Effector CD4-positive, alpha-beta T cell (primary cell): ENCODE measurements around the gene TDRD7.

Experiments used
- DNase-seq: peaks from one replicate; pipeline ENCODE4 v3.0.0-alpha.2; 2020

TDRD7 gene

DNA sequence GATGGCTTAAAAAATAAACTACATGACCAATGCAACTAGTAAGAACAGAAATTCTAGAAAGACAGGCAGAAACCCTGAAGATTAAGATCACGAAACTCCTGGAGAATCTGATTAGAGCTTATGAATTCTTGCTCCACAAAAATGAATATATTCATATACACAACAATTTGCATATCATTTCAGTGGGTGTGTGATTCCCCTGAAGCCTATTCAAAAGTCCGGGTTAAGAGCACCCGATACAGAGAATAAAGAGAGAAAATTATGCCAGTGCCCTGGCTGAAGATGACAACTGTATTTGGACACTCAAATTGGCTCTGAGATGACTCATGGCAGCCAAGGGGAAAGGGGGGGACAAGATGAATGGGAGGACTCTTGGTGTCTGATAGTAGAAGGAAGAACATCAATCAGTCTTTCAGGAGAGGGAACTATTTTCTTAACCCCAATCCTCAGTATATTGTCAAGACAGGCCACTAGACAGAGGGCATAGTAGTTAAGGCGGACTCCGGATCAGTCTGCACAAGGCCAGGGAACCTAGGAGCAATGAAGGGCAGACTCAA lies 95.6 kb downstream of the TDRD7 start:
- no peak for DNase-seq

DNA sequence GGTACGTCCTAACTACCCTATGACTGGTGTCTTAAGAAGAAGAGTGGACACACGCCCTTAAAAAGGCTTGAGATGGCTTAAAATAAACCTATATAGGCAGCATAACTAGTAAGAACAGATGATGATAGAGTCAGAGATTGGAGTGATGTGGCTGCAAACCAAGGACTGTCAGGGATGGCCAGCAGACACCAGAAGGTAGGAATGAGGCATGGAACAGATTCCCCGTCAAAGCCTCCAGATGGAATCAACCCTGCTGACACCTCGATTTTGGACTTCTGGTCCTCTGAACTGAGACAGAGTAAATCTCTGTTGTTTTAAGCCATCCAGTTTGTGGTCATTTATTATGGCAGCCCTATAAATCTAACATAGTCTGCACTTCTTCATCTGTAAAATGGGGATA lies 97.0 kb downstream of the TDRD7 start:
- DNase-seq, result no peak

DNA sequence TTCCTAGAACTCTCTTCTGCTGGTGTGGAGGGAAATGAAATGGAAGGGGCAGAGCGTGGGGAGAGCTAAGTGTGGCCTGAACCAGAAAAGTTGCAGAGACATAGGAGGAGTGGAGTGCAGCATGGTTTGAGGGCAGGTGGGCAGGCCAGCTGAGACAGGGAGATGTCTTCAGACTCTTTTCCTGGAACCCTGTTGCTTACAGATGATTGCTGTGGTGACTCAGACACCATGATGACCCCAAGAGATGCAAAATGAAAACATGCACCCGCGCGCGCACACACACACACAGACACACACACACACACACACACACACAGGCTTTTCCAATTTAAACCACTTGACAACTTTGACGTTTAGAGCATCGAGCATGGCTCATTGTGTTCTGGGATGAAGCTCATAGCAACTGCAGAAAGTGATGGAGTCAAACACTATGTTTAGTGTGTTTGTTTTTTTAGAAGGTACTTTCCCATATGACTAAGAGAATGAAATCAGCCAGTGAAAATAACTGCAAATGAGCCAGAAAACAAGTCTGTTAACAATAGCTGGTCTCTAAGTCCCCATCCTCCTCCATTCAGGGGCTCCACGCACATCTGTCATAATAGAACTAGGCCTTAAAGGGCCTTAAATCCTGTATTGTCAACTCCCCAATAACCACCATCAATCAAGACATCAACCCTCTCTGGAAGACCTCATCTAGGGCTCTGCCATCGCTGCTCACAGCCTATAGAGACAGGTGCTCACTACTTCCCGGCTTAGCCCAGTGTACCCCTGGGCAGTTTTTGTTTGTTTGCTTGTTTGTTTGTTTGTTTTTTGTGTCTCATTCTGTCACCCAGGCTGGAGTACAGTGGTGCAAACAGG lies 99.1 kb downstream of the TDRD7 start:
- no peak for DNase-seq

- no peak for DNase-seq
These were observed 99.9 kb downstream of the TDRD7 start for GRCh38 chr9:97511655-97512427.

GRCh38 chr9:97512966-97513560 lies 101.2 kb downstream of the TDRD7 start:
- no peak for DNase-seq

DNA sequence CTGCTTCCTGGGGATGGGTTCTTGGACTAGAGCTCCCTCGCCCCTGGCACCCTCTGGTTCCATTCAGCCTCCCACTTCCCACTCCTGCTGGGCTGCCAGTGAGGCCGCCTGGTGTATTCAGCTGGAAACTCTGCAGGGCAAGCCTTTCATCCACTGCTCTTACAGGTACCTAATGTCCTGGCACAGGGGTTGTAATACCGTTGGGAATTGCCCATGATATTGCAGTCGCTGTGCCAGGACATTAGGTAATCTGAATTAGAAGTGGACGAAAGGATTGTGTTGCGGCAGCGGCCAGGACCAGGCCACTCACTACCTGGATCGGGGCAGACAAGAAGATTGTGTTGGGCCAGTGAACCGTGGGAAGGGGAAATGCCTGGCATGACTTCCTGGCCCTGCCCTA lies 102.6 kb downstream of the TDRD7 start:
- DNase-seq, result no peak

DNA sequence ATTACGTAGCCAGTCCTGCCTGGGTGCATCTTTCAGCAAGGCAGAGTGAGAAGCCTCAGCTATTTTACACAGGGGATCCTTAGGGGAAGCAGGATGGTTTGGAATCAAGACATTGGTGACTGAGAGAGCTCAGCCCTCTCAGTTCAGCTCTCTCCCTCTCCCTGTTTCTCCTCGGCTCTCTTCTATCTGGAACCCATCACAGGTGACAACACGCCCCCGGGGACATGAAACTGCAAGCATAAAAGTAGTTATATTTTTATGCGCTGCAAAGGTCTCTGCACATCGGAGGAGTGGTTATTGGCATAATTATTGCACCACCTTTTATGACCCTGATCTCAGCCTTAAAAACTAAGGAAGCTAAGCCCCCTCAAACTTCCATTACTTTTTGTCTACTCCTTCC lies 103.8 kb downstream of the TDRD7 start:
- DNase-seq, result no peak

GRCh38 chr9:97516111-97516510 lies 104.2 kb downstream of the TDRD7 start:
- no peak for DNase-seq

GRCh38 chr9:97517331-97518089 lies 105.6 kb downstream of the TDRD7 start:
- no peak for DNase-seq

- no peak for DNase-seq
These were observed 106.4 kb downstream of the TDRD7 start for GRCh38 chr9:97518166-97518908.

GRCh38 chr9:97518909-97519307 lies 107.0 kb downstream of the TDRD7 start:
- DNase-seq, result no peak

DNA sequence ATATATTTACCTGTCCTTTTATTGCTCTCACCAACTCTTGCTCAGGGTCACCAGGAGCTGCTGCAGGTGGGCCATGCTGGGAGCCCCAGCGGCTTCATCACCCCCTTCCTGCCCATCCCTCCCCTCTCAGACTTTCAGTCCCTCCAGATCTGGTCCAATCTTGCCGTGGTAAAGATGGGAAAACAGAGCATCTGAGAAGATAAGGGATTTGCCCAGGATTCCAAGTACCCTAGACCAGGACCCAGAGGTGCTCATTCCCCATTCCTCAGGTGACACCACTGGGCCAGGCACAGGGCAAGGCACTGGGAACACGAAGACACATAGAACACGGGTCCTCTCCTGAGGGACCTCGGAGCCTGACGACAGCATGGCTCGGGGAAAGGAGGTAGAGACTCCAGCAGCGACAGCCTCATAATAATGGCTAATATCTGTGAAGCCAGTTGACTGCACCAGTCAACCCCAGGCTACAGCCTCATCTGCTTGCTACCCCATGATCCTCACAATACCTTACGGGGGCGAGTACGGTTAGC lies 107.6 kb downstream of the TDRD7 start:
- no peak for DNase-seq

DNA sequence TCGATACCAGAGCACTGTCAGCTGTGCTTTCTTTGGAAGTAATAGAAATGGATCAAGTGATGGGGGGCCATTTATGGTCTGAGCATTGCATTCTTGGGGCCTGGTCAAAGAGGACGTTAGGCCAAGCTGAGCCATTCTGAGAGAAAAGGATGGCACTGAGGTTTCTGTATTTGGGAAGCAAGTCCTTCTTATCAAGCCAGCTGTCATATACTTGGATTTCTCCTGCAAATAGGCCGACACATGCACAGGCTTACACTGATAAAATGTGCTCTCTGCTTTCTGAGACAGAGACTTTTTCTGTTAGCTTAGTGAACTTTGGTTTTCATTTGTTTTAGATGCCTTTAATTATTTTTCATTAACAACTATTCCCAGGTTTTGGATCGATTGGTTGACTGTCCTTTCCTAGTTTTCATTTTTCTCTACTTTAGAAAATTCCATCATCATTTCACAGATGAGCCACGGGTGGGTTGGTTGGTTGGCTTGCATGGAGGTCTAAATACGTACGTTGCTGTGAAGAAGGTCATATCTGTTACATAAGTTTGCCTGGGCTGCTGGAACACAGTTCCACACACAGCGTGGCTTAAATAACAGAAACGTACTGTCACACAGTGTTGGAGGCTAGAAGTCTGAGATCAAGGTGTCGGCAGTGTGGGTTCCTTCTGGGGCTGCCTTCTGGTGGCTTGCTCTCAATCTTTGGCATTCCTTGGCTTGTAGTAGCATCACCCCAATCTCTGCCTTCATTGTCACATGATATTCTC lies 109.9 kb downstream of the TDRD7 start:
- no peak for DNase-seq

DNA sequence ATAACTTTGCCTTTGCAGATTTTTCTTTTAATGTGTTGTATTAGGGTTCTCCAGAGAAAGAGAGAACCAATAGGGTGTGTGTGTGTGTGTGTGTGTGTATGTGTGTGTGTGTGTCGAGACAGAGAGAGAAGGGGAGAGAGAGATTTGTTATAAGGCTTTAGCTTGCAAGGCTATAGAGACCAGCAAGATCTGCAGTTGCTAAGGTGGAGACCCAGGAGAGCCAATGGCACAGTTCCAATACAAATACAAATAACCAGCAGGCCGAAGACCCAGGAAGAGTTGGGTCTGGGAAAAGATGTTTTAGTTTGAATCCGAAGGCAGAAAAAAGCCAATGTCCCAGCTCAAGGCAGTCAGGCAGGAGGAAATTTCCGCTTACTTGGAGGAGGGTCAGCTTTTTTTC lies 112.5 kb downstream of the TDRD7 start:
- no peak for DNase-seq

DNA sequence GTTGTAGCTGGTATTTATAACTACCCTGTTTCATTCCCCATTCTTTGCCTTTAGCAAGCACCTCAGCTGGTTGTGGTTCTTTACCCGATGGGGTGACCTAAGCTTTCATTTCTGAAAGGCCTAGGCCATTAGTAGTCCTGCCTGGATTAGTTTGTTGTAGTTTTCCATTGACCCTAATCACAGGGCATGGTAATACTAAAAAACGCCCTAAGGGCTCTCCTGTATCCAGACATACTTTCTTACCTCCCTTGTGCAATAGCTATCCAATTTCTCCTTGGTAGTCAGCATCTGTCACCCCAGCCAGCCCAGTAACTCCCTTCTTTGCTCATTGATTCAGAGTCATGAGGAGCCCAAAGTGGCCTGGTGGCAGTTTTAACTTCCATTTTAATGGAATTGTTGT lies 113.6 kb downstream of the TDRD7 start:
- DNase-seq, result no peak

DNA sequence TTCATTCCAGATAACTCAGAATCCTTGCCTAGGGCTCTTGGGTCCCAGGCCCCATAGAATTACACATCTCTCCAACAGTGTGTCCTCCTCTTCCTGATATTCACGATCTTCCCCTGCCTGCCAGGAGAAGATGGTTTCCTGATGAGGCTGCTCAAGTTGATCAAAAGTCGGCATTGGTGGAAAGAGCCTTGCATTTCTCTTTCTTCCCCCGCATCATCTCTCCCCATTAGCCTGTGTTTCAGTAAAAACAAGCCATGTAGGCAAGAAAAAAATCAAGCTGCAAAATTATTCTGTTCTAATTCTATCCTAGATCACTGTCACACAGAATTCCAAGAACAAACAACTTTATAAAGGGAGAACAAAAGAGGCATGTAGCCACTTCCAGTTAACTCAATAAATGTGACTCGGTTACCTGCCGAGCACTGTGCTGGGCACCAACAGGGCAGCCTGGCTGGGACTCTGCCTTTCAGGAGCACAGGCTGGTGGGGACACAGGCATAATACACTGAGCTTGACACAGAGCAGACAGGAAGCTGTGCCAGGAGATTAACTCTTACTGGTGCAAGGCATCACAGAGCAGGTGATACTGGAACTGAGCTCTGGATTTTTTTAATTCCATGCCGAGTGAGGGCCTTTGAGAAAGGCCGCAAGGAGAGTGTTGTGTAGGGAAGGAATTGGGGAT lies 115.1 kb downstream of the TDRD7 start:
- DNase-seq, result no peak

- DNase-seq, result no peak
These were observed 116.0 kb downstream of the TDRD7 start for GRCh38 chr9:97527626-97528528.

DNA sequence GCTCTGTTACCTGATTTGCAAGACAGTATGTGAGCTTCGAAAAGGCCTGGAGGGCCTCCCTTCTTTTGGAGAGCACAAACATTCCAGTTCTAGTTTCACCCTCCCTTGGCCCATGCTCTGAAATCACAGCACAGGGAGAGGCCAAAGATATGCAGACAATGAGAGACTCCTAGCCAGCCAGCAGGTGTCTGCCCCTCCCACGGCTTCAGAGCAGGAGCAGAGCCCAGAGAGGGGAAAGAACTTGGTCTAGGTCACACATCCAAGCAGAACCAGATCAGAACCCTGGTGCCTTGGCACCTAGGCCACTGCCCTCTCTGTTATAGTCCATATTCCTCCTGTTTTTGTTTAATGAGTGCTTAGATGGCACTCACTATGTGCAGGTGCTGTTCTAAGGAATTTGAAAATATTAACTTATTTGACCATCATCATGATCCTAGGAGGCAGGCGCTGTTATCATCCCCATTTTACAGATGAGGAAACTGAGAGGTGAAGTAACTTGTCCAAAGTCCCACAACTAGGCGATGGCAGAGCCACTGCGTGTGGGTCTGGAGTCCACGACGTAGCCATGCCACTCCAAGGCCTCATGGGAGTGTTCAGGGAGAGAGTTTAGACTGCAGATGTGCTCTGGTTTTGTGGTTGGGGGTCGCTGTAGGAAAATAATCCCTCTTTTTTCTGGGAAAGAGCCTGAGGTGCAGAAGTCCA lies 116.8 kb downstream of the TDRD7 start:
- no peak for DNase-seq
